ENCODE results near the gene ZNF74. TPM values are rescaled to one million over a fixed set of nuclear protein-coding genes. Genes with fewer than 3 reads are reported as not detected.
"Not testable (repeated sequence)": the region's sequence is repeated elsewhere in the genome, so short reads cannot be mapped to it uniquely, and the experiment has no call there.

Gene ZNF74
- polyA plus RNA-seq, 5 donors, result 16.2 to 22.5 (median 21.0) TPM

DNA sequence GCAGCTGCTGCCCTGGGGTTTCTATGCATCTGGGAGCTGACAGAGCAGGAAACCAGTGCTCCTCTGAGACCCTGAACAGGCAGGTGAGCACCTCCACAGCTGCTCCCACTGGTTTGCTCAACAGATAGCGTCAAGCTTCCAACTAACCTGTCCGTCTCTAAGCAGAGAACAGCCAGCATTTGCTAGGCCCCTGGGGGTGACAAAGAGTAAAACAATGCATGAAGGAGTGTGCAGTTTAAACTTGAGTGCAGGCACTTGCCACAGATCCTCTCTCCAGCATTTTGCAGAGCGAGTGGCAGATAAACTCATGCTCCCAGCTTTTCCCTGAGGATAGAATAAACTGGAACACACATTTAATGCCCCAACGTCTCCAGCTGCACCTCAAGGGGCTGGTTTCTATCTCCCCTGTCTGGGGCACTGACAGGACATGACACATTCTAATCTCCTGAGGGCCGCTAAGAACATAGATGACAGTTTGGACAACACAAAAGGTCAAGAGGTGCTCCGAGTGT lies 20.7 kb upstream of the ZNF74 start:
- not testable (repeated sequence) for DNase-seq

- not testable (repeated sequence) for DNase-seq
Measured at GRCh38 chr22:20374130-20374529, 19.8 kb upstream of the ZNF74 start.

GRCh38 chr22:20376281-20376680 lies 17.7 kb upstream of the ZNF74 start:
- not testable (repeated sequence) for DNase-seq

DNA sequence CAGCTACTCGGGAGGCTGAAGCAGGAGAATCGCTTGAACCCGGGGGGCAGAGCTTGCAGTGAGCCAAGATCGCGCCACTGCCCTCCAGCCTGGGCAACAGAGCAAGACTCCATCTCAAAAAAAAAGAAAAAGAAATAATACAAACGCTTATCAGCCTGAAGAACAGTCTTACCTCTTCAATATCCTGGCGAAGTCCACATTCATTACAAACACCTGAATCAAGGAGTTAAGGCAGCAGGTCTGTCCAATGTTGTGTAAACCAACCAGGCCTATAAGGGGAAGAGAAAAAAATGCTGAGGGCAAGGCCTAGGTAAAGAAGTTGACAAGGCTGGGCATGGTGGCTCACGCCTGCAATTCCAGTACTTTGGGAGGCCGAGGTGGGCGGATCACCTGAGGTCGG lies 17.0 kb upstream of the ZNF74 start:
- DNase-seq, result not testable (repeated sequence)

DNA sequence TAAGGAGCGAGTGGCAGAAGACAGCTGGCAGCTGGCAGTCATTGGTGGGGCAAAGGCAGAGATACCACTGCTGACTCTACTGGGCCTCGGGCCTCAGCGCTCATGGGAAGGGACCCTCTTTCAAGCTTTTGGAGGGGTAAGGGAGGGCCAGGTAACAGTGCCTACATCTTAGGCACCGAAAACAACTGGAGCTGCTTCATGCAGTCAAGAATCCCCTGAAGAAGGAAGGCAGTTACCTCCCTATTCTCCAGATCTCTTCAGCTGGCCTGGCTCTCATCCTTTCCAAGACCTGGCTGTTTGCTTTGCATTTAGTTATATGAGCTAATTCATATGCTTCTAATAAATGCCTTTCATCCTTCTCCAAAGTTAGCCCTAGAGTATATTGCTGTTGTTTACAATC lies 15.8 kb upstream of the ZNF74 start:
- DNase-seq, result no peak

- not testable (repeated sequence) for DNase-seq
Measured at GRCh38 chr22:20378684-20379083, 15.3 kb upstream of the ZNF74 start.

DNA sequence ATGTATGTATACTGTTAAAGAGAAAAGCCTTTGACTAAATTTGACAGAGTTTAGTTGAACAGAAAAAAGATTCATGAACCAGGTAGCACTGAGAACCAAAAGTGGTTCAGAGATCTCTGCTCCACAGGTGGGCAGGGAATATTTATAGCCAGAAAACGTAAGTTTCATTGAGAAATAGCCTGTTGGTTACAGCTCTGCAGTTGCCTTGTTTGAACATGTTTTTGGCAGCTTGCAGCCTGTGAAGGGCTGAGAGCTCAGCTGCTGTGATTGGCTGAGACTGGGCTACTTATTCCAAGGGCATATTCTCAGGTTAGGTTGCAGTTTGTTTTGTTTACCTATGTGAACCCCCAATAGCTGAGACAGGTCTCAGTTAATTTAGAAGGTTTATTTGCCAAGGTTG lies 13.5 kb upstream of the ZNF74 start:
- DNase-seq, result no peak

- DNase-seq, result no peak
Measured at GRCh38 chr22:20383538-20383937, 10.4 kb upstream of the ZNF74 start.

- no peak for DNase-seq
Measured at GRCh38 chr22:20384171-20384570, 9.8 kb upstream of the ZNF74 start.

DNA sequence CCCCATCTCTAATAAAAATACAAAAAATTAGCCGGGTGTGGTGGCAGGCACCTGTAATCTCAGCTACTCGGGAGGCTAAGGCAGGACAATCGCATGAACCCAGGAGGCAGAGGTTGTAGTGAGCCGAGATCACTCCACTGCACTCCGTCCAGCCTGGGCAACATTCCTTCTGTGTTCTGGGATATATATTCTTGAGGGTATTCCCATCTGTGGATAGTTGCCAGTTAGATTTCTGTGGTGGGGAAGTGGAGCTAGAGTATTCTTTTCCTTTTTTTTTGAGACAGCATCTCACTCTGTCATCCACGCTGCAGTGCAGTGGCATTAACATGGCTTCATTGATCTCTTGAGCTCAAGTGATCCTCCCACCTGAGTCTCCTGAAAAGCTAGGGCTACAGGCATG lies 9.1 kb upstream of the ZNF74 start:
- DNase-seq, result no peak

DNA sequence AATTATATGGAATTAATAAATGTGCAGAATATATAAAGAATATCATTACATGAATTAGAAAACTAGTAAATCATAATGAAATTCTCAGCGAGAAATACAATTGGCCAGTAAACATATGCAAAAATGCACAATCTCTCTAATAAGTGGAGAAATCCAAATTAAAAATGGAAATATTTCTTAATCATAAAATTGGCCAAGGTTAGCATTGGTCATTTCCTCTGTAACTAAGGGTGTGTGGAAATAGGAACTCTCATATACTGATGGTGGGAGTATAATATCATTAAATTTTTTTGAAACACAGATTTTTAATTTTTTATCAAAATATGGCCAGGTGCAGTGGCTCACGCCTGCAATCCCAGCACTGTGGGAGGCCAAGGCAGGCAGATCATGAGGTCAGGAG lies 7.6 kb upstream of the ZNF74 start:
- DNase-seq, result no peak

GRCh38 chr22:20386972-20387371 lies 7.0 kb upstream of the ZNF74 start:
- no peak for DNase-seq

GRCh38 chr22:20388200-20388599 lies 5.8 kb upstream of the ZNF74 start:
- no peak for DNase-seq

GRCh38 chr22:20389288-20389687 lies 4.7 kb upstream of the ZNF74 start:
- no peak for DNase-seq

GRCh38 chr22:20390394-20390907 lies 3.5 kb upstream of the ZNF74 start:
- no peak for DNase-seq

DNA sequence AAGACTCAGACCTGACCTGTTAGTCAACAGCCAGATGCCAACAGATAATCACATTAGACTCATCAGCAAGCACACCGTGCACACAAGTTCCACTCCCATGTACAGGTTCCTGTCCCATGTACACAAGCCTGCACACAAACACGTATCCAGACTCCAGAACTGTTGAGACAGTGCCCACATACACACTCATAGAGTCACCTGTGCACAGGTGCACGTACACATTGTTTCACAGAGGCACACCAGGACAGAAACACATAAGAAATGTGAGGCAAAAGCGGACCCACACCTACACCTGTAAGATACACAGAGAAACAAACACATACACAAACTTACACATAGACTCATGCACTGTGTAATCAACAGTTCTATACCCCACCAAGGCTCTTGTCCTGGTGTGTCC lies 2.7 kb upstream of the ZNF74 start:
- no peak for DNase-seq

DNA sequence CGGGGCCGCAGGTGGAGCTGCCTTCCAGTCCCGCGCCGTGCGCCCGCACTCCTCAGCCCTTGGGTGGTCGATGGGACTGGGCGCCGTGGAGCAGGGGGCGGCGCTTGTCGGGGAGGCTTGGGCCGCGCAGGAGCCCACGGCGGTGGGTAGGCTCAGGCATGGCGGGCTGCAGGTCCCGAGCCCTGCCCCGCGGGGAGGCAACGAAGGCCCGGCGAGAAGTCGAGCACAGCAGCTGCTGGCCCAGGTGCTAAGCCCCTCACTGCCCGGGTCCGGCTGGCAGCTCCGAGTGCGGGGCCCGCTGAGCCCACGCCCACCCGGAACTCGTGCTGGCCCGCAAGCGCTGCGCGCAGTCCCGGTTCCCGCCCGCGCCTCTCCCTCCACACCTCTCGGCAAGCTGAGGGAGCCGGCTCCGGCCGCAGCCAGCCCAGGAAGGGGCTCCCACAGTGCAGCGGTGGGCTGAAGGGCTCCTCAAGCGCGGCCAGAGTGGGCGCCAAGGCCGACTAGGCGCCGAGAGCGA lies 1.5 kb upstream of the ZNF74 start:
- not testable (repeated sequence) for DNase-seq

DNA sequence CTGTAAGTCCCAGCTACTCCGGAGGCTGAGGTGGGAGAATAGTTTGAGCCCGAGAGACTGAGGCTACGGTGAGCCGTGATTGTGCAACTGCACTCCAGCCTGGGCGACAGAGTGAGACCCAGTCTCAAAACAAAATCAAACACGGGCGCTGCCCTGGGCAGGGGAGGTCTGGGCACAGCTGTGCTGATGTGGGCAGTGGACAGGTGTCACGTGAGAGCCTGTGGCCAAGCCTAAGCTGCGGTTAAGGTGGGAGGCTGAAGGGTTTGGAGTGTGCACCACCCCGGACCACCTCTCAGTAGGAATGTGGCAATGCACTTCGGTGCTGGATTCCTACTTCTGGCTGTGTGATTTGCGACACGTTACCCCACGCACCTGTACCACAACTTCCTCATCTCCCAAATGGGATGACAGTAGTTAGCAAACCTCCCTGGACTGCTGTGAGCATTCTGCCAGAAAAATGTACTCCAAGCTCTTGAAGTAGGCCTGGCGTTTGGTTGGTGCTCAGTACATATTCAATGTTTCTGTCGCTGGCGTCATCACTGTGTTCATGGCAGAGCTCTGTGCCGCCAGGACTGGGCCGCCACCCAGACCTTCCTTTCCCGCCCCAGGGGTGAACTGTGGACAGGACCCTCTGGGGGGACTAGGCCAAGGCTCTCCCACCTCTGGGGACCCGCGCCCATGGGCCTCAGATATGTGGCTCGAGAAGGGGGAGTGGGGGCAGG lies 807 bp upstream of the ZNF74 start:
- DNase-seq, result no peak

GRCh38 chr22:20395181-20395906 lies 1.4 kb downstream of the ZNF74 start:
- DNase-seq, result no peak

DNA sequence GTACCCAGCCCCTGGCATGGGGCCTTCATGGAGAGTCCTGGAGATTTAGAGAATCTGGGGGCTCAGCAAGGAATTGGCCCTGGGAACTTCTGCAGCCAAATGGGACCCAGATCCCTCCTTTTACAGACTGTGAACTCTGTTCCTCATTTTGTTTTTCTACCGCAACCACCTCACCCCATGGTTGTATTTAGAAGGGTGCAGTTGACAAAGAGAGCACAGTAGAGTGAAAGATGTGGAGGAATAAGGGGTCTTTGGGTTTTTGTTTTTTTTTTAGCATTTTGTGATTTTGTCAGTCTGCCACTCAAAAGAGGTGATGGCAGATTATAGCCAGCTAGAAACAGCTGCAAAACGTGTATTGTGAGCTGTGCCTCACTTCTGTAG lies 1.9 kb downstream of the ZNF74 start:
- DNase-seq, result no peak

DNA sequence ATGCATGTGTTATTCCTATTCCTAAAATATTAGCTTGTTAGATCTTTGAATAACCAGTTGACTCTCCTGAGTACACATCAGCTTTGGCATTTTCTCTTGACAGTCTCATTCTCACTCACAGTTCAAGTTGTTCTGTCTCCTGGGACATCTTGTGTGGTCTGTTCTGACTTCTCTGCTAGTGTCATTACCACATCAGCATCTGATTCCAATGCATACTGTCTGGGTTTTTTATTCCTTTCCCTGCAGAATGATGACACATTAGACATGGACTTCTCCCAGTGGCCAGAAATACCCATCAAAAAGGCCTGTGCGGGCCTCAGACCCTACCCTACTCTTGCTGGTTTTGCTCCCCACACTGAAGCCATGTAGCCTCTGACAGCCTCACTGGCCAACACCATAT lies 2.7 kb downstream of the ZNF74 start:
- DNase-seq, result no peak

GRCh38 chr22:20397498-20397897 lies 3.5 kb downstream of the ZNF74 start:
- no peak for DNase-seq

- no peak for DNase-seq
Measured at GRCh38 chr22:20398420-20398819, 4.5 kb downstream of the ZNF74 start.

Data from right lung (tissue), 5 donors.